ENCODE data around the gene CENPB.
"Not testable (repeated sequence)": the region's sequence is repeated elsewhere in the genome, so short reads cannot be mapped to it uniquely, and the experiment has no call there.

Gene CENPB

GRCh38 chr20:3786665-3787323 is at the start of gene CENPB:
TSS of gene CENPB (minus strand) at chr20:3786740. CDS start at chr20:3786483, 257 bp downstream.
- DNase-seq, result peak; percentile 96

- DNase-seq, result no peak
Measured at GRCh38 chr20:3836132-3836531, 49.6 kb upstream of the CENPB start.

GRCh38 chr20:3829891-3830290 is 43.4 kb upstream of the CENPB start:
- DNase-seq, result not testable (repeated sequence)

GRCh38 chr20:3828798-3829197 is 42.3 kb upstream of the CENPB start:
- no peak for DNase-seq

GRCh38 chr20:3826420-3826819 is 39.9 kb upstream of the CENPB start:
- DNase-seq, result no peak

GRCh38 chr20:3825526-3825925 is 39.0 kb upstream of the CENPB start:
- no peak for DNase-seq

- DNase-seq, result no peak
Measured at GRCh38 chr20:3823881-3824280, 37.3 kb upstream of the CENPB start.

GRCh38 chr20:3821996-3822395 is 35.5 kb upstream of the CENPB start:
- no peak for DNase-seq

- DNase-seq, result no peak
Measured at GRCh38 chr20:3820901-3821727, 34.6 kb upstream of the CENPB start.

GRCh38 chr20:3820048-3820900 is 33.7 kb upstream of the CENPB start, which contains the start of gene AP5S1:
TSS of gene AP5S1 (plus strand) at chr20:3820547. CDS start at chr20:3822118, 1,571 bp downstream.
- DNase-seq, result peak; percentile 97

- no peak for DNase-seq
Measured at GRCh38 chr20:3819411-3820047, 33.0 kb upstream of the CENPB start.

GRCh38 chr20:3818155-3819151 is 31.9 kb upstream of the CENPB start:
- peak; percentile 95 for DNase-seq

- no peak for DNase-seq
Measured at GRCh38 chr20:3815703-3816315, 29.3 kb upstream of the CENPB start.

- DNase-seq, result no peak
Measured at GRCh38 chr20:3814928-3815495, 28.5 kb upstream of the CENPB start.

- no peak for DNase-seq
Measured at GRCh38 chr20:3813848-3814581, 27.5 kb upstream of the CENPB start.

GRCh38 chr20:3812975-3813847 is 26.7 kb upstream of the CENPB start:
- no peak for DNase-seq

- no peak for DNase-seq
Measured at GRCh38 chr20:3812259-3812681, 25.7 kb upstream of the CENPB start.

GRCh38 chr20:3811467-3812258 is 25.1 kb upstream of the CENPB start:
- peak; percentile 98 for DNase-seq

All from DMS53 (cell line).